ENCODE measurements around the gene ESYT2.
"Not testable (repeated sequence)": the region's sequence is repeated elsewhere in the genome, so short reads cannot be mapped to it uniquely, and the experiment has no call there.

ESYT2 gene, protein sequence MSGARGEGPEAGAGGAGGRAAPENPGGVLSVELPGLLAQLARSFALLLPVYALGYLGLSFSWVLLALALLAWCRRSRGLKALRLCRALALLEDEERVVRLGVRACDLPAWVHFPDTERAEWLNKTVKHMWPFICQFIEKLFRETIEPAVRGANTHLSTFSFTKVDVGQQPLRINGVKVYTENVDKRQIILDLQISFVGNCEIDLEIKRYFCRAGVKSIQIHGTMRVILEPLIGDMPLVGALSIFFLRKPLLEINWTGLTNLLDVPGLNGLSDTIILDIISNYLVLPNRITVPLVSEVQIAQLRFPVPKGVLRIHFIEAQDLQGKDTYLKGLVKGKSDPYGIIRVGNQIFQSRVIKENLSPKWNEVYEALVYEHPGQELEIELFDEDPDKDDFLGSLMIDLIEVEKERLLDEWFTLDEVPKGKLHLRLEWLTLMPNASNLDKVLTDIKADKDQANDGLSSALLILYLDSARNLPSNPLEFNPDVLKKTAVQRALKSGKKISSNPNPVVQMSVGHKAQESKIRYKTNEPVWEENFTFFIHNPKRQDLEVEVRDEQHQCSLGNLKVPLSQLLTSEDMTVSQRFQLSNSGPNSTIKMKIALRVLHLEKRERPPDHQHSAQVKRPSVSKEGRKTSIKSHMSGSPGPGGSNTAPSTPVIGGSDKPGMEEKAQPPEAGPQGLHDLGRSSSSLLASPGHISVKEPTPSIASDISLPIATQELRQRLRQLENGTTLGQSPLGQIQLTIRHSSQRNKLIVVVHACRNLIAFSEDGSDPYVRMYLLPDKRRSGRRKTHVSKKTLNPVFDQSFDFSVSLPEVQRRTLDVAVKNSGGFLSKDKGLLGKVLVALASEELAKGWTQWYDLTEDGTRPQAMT

DNA sequence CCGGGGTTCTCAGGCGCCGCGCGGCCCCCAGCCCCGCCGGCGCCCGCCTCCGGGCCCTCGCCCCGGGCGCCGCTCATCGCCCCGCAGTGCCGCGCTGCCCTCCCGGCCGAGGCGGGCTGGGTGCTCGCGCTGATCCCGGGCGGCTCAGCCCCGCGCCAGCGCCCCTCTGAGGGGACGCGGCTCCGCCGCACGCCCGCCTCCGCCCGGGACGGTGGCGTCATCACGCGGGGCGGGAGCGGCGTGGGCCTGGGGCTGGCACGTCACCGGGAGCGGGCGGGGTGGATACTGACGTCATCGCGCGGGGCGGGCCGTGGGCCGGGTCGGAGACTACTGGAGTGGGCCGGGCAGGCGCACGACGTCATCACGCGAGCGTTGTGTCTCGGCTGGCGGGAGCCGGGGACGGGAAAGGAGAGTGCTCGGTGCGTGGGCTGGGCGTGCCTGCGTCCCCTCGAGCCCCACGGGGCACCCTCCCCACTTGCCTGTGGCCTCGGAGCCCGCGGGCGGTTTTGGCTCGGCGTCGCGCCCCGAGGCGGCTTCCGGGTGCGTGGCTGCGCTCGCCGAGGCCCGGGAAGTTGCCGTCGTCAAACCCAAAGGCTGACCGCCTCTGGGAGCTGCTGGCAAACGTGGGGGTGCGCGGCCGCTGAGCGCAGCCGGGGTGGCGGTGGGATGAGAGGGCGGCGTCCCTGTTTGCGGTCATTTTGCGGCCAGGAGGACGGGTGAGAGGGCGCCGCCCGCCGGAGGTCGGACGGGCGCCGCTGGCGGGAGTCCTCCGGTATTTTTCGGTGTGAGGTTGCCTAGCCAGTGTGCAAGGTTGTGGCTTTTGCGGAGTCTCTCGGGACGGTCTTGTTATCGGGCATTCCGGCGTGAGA, at the start of gene ESYT2:
Gene ESYT2, minus strand, starts transcription at position 168 of the 869 bp plus-strand sequence. Its CDS starts 91 bp downstream, at position 77.
- peak; percentile 97 for DNase-seq

DNA sequence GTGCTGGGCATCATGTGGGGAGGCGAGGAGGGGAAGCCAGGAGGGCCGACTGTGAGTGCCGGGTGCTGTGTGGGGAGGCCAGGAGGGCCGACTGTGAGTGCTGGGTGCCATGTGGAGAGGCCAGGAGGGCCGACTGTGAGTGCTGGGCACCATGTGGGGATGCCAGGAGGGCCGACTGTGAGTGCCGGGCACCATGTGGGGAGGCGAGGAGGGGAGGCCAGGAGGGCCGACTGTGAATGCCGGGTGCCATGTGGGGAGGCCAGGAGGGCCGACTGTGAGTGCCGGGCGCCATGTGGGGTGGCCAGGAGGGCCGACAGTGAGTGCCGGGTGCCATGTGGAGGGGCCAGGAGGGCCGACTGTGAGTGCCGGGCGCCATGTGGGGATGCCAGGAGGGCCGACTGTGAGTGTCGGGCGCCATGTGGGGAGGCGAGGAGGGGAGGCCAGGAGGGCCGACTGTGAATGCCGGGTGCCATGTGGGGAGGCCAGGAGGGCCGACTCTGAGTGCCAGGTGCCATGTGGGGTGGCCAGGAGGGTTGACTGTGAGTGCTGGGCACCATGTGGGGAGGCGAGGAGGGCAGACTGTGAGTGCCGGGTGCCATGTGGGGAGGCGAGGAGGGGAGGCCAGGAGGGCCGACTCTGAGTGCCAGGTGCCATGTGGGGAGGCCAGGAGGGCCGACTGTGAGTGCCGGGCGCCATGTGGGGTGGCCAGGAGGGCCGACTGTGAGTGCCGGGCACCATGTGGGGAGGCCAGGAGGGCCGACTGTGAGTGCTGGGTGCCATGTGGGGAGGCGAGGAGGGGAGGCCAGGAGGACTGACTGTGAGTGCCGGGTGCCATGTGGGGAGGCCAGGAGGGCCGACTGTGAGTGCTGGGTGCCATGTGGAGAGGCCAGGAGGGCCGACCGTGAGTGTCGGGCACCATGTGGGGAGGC, 49.1 kb upstream of the ESYT2 start:
- not testable (repeated sequence) for DNase-seq

DNA sequence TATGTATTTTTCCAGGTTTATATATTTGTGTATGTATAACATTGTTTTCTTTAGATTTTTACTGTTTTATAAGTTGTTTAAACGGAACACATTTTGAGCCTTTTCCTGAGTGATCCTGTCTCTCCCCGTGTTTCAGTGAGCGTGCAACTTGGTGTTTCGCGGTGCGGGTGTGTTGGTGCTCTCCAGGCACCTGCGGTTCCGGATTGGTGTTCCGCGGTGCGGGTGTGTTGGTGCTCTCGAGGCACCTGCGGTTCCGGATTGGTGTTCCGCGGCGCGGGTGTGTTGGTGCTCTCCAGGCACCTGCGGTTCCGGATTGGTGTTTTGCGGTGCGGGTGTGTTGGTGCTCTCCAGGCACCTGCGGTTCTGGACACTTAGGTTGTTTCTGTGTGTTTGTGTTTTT, 47.7 kb upstream of the ESYT2 start:
- DNase-seq, result no peak

DNA sequence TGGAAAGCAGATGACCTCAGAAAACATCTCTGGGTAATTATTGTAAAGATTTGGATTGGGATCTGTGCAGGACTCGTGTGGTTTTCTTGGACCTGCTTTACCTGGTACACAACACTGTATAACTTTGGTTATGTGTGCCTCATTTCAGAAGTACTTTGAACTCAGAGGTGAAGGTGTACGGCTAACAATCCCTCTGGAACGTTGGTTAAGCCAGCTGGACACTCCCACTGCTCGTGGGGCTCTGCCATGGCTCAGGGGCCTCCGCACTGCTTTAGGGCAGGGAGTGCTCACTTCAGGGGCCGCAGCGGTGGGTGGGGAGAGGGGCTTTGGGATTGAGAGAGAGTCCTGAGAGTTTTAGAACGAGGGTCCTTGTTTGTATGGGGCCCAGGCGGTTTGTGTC, 40.6 kb upstream of the ESYT2 start:
- DNase-seq, result no peak

DNA sequence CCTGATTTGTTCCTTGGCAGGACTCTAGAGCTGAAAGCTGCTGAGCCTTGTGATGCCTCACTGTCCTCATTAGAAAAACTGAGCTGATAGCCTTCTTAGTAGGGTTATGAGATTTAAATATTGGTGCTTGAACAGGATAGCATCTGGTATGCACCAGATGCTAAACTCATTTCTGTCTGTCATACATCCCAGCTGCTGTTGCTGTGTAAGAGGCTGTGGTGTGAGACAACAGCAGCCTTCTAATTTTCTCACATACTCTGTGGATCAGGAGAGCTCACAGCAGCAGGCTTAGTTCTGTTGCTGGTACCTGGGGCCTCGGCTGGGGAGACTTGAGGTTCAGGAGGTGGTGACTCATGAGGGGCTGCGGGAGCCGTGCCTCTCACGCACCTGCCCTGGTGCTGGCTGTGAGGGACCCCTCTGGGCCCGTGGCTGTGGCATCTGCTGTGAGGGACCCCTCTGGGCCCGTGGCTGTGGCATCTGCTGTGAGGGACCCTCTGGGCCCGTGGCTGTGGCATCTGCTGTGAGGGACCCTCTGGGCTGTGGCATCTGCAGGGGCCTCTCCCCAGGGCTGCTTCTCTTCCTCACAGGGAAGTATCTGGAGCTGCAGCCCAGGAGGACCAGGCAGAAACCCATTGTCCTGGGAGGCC, 39.6 kb upstream of the ESYT2 start:
- DNase-seq, result no peak

DNA sequence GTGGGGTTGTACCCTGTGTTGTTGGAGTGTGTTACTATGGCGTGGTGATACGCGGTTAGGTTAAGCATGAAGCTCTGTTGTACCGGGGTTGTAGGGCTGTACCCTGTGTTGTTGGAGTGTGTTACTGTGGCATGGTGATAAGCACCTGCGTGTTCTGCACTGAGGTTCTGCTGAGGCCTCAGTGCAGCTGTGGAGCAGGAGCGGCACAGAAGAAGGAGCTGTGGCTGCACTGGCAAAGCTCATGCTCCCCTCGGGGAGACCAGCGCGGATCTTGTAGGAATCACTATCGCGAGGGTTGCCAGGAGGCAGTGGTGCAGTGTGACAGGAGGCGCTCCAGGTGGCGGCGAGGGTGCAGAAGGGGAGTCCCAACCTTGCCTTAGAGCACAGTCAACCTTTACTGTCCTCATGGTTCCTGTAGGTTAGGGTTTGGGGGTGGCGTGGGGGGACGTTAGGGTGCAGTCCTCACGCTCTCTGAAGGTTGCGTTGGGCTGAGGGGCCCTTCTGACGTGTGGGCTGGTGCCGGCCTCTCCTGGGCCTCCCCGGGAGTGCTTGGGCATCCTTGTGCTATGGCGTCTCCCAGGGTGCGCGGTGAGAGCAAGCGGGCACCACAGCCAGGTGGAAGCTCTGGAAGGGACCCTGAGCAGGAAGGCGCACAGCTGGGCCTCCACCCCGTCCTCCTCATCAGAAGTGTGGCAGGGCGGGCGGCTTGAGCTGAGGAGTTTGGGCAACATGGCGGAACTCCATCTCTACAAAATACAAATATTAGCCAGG, 38.1 kb upstream of the ESYT2 start:
- DNase-seq, result no peak

DNA sequence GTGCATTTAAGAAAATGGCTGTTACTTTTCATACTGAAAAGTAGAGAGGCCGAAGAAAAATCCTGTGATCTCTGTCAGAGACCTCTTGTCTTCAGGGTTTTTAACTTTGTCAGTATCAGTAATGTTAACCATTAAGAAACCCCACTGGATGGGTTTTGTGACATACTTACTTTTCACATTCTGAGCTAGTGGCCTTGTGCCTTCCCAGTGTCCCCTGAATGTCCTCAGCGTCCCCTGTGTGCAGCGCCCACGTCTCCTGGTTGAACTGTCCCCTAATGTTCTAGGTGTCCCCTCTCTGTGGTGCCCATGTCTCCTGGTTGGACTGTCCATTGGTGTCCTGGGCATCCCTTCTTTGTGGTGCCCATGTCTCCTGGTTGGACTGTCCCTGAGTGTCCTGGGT, 36.7 kb upstream of the ESYT2 start:
- DNase-seq, result no peak

DNA sequence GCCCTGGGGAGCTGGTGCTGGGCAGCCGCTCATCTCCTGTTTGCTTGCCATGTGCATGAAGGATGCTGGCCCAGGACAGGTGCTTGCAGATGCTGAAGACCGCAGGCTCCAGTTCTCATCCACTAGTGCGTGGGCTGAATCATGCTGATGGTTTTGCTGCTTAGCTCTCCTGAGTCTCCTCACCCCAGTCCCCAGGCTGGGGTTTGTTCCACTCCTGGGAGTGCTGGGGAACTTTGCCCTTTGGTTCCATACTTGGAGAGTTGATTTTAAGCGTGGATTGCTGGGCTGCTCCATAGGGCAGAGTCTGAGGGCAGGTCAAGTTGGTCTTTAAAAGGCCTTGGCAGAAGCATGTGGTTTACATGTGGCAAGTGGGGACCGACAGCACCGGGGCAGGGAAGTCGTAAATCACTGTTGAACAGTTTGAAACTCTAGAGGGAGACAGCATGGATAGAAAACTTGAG, 36.2 kb upstream of the ESYT2 start:
- DNase-seq, result no peak

DNA sequence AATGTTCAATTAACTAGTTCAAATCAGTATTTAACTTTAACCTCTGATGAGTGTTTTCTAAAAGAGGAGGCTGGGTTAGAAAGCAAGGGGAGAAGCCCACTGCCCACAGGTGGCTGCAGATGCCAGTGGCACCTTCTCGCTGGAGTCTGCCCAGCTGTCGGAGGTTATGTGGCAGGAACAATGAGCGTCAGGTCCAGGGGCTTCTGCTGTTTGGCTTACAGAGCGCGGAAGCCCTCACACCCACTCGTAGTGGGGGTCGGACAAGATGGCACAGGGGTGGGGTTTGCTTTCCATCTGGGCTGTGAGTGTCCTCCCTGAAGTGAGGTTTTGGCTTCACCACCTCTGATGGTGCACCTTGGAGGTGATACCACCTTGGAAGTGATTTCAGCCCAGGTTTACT, 35.5 kb upstream of the ESYT2 start:
- no peak for DNase-seq

DNA sequence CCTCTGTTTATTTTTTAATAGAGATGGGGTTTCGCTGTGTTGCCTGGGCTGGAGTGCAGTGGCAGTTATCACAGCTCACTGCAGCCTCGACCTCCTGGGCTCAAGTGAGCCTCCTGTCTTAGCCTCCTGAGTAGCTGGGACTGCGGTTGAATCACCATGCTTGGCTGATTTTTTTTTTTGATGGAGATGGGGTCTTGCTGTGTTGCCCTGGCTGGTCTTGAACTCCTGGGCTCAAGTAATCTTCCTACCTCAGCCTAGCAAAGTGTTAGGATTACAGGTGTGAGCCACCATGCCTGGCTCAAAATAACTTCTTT, 35.2 kb upstream of the ESYT2 start:
- DNase-seq, result no peak

DNA sequence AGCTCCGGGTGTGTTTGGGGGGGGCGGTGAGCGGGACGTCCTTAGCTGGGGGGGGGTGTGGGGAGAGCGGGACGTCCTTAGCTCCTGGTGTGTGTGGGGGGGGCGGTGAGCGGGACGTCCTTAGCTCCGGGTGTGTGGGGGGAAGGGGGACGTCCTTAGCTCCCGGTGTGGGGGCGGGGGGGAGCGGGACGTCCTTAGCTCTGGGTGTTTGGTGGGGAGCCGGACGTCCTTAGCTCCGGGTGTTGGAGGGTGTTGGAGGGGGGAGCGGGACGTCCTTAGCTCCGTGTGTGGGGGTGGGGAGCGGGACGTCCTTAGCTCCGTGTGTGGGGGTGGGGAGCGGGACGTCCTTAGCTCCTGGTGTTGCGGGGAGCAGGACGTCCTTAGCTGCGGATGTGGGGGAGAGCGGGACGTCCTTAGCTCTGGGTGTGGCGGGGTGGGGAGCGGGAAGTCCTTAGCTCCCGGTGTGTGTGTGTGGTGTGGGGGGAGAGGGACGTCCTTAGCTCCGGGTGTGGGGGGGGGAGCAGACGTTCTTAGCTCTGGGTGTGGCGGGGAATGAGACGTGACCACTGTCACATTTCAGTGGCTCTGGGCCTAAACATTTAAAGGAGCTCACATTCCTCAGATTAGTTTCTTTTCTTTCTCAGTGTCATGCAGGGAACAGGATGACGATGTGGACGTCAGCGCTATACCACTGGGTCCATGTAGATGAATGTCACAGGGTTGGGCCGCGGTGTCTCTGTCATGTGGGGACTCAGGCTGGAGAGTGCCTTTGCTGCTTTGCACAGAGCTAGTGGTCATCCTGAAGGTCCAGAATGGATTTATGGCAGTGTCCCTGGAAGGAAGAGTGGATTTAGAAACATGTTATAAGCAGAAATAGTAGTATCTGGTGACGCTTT, 34.5 kb upstream of the ESYT2 start:
- DNase-seq, result peak; percentile 89

DNA sequence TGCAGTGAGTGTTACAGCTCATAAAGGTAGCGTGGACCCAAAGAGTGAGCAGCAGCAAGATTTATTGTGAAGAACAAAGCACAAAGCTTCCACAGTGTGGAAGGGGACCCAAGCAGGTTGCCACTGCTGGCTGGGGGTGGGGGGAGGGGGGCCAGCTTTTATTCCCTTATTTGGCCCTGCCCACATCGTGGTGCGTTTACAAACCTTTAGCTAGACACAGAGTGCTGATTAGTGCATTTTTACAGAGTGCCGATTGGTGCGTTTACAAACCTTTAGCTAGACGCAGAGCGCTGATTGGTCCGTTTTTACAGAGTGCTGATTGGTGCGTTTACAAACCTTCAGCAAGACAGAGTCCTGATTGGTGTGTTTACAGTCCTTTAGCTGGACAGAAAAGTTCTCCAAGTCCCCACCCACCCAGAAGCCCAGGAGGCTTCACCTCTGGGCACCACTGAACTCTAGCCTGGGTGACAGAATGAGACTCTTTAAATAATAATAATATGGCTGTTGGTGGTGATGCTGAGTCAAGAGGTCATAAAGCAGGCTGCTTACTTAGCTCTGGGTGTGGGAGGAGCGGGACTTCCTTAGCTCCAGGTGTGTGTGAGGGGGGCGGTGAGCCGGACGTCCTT, 33.8 kb upstream of the ESYT2 start:
- peak; percentile 50 for DNase-seq

DNA sequence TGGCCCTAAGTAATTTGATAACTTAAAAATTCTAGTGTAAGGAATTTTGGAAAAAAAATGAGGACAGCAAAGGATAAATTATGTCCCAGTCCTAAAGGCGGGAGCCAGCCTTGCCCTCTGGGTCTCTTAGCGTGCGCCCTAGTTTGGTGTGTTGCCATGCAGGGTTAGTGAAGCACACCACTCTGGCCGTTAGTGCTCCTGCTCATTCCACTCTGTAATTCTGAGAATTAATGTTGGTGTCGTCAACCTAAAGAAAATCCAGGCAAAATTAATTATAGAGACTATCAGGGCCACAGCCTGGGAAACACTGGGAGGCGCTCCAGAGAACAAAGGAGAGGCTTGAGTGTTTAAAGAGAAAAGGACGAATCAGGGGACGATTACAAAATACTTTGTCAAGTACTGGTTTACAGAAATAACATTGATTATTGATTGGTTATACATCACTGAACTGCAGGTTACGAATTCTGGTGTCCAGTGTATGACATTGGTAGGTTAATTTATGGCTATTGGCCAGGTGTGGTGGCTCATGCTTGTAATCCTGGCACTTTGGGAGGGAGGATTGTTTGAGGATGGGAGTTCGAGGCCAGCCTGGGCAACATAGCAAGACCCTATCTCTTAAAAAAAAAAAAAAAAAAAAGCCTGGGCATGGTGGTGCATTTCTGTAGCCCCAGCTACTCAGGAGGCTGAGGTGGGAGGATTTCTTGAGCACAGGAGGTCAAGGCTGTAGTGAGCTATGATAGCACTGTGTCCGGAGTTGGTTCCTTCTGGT, 32.8 kb upstream of the ESYT2 start:
- DNase-seq, result no peak

DNA sequence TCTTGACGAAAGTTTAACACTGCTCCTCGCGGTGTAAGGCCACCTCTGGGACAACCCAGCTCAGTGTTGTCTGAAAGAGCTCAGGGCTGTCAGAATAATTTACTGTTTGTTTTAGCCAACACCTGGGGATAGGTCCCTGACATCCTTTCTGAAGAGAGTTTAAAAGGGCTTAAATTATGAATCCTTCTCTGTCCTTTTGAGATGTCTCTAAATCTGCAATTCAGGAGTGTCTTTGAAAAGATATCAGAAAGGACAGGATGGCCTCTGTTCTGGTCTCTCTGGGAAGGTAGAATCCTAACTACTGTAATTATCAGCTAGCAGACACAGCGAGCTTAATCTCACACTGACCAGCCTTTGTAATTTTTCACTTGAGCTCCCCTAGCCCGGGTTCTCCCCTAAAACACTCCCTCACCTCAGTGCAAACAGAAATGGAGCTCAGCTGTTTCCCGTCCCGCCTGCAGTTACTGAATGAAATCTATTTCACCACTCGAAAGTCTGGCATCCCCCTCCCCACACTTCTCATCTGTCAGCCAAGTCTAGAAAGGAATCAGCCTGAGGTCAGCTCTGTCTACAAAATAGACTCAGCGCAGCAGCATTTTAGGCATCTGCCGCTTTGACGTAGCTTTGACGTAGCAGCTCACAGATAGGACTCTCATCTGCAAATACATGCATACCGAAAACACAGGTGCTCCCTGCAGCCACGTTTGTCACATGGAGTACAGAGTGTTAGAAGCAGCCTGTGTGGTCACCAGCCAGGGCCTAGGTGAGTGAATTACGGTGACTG, 31.9 kb upstream of the ESYT2 start:
- DNase-seq, result no peak

DNA sequence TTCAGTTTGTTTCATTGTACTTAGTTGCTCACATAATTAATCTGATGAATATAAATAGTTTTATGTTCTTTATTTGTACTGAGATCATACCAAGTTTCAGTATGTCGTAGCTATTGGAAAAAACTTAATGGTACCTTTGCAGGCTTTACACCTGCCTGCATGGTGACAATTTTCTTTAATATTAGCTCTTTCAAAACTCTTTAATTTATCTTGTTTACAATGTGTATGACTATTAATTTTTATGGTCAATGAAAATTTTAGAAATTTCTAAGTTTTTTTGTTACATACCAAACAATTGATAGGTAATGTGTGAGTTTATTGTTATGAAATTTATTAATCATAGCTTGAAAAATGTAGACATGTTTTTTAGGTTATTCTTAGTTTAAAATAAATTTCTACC, 31.1 kb upstream of the ESYT2 start:
- DNase-seq, result no peak

DNA sequence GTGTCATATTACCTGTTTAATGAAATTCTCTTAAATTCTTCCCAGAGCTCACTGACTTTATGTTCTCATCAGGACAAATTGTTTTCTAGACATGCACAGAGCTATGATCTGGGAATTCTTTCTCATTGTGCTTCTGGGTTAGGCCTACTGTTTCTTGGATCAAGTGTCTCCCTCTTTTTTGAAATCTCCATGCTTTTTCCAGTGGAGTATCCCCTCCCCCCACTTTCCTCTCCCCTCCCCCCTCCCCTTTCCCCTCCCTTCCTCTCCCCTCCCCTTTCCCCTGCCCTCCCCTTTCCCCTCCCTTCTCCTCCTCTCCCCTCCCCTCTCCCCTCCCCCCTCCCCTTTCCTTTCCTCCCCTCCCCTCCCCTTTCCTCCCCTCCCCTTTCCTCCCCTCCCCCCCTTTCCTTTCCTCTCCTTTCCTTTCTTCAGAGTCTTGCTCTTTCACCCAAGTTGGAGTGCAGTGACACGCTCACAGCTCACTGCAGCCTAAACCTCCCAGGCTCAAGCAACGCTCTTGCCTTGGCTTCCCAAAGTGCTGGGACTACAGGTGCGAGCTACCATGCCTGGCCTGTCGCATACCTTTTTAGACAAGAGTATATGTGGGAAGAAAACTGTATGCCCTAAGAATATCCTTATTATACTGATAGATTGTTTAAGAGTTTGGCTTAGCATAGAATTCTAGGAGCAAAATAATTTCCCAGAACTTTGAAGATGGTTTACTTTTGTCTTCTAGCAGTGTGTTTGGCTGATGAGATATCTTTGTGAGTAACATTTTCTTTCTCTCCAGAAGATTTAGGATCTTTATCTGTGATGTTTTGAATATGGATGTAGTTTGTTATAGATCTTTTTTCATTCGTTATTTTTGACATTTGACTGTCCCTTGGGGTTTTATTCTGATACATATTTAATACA, 29.5 kb upstream of the ESYT2 start:
- DNase-seq, result no peak
